Panc1 (cell line): Measurements from ENCODE around the gene GPC2. TPM values are rescaled to one million over a fixed set of nuclear protein-coding genes. Genes with fewer than 3 reads are reported as not detected.

Experiments used
- ATAC-seq: fragments of 200-7000 bp; cut with Tn5 transposase; 2 replicates; pipeline ENCODE4 v1.9.1; 2020; ENCODE audit warnings: mild to moderate bottlenecking, moderate library complexity
- BruUV-seq: library from RNA; stranded (reverse); fragments of 400-500 nt; replicated peaks from 2 replicates; lab custom pipeline; 2021; lab: Mats Ljungman, UMichigan
- CTCF ChIA-PET: fragments of 300-600 bp; sonication (Branson Sonifier 250); formaldehyde crosslinking; loops from one replicate; lab custom pipeline; 2022; ENCODE audit warnings: antibody characterized with exemption; lab: Charles Lee
- POLR2A ChIA-PET: fragments of 300-600 bp; sonication (Branson Sonifier 250); formaldehyde crosslinking; loops from one replicate; lab custom pipeline; 2022; ENCODE audit warnings: antibody characterized with exemption; lab: Charles Lee
- DNase-seq: peaks from one replicate; pipeline ENCODE4 v3.0.0-alpha.2; 2010; ENCODE audit warnings: low read depth, low spot score
- H3K27ac ChIP-seq: 2 replicates; pipeline ENCODE4 v1.5.1; 2011; ENCODE audit warnings: mild to moderate bottlenecking, low read length, inconsistent platforms
- H3K27me3 ChIP-seq: fragments of 200-500 bp; sonication (Bioruptor generic); 2 replicates; pipeline ENCODE4 v1.6.0; 2014; ENCODE audit warnings: low read length, inconsistent platforms; ENCODE audit not compliant: control insufficient read depth, insufficient read depth
- H3K36me3 ChIP-seq: fragments of 200-500 bp; sonication (Bioruptor generic); 2 replicates; pipeline ENCODE4 v1.5.1; 2014; ENCODE audit warnings: inconsistent platforms, mild to moderate bottlenecking, low read length, moderate library complexity; ENCODE audit not compliant: control insufficient read depth, insufficient read depth
- H3K4me1 ChIP-seq: 2 replicates; pipeline ENCODE4 v1.5.1; 2011; ENCODE audit warnings: inconsistent platforms, mild to moderate bottlenecking, low read length, moderate library complexity; ENCODE audit not compliant: control insufficient read depth, insufficient read depth
- H3K4me3 ChIP-seq, 2 experiments: 2 replicates each; pipeline ENCODE4 v1.5.1; 2011 to 2012; ENCODE audit warnings: low read depth in 2 of 2, low read length in 2 of 2, mild to moderate bottlenecking in 2 of 2, inconsistent platforms in 1 of 2, moderate library complexity in 1 of 2
- H3K9me3 ChIP-seq: fragments of 200-500 bp; sonication (Bioruptor generic); 2 replicates; pipeline ENCODE4 v1.5.1; 2014; ENCODE audit warnings: low read depth, mild to moderate bottlenecking, inconsistent platforms, low read length, moderate library complexity; ENCODE audit not compliant: control insufficient read depth, insufficient read depth
- POLR2AphosphoS5 ChIP-seq: IDR thresholded peaks from 2 replicates; pipeline ENCODE4 v1.6.1; 2012; ENCODE audit warnings: mild to moderate bottlenecking, low read depth, low read length, moderate library complexity
- SIN3A ChIP-seq: IDR thresholded peaks from 2 replicates; pipeline ENCODE4 v1.6.1; 2012; ENCODE audit warnings: low read depth, mild to moderate bottlenecking, low read length, moderate library complexity, borderline replicate concordance; ENCODE audit not compliant: insufficient read depth
- TCF7L2 ChIP-seq: IDR thresholded peaks from 2 replicates; pipeline ENCODE4 v1.6.1; 2011; ENCODE audit warnings: mild to moderate bottlenecking, low read depth, low read length, inconsistent platforms
- in situ Hi-C: cut with HindIII; loops from 2 replicates; pipeline ENCODE4 v1.10.0; 2016; ENCODE audit warnings: low sequenced_read_pairs, low pct_unique_long_range_greater_than_20kb
- intact Hi-C: fragments of 100-400 bp; cut with micrococcal nuclease; formaldehyde crosslinking; loops from one replicate; pipeline ENCODE4 v1.10.0; 2022; ENCODE audit not compliant: unreplicated experiment
- total RNA-seq: library from RNA; stranded (reverse); gene quantifications from one replicate; pipeline ENCODE4 v1.2.1, GENCODE V29; 2021; ENCODE audit not compliant: unreplicated experiment
- TF ChIP-seq, protein P1 (sequence below), 2 experiments: IDR thresholded peaks; 2 replicates each; pipeline ENCODE4 v1.6.1; 2011 to 2012; ENCODE audit warnings: low read depth in 2 of 2, control low read depth in 1 of 2, low read length in 1 of 2, mild to moderate bottlenecking in 1 of 2, moderate library complexity in 1 of 2; ENCODE audit not compliant: insufficient read depth in 1 of 2
- TF ChIP-seq, protein P2 (sequence below): fragments of 450-650 bp; IDR thresholded peaks from 2 replicates; pipeline ENCODE4 v1.5.1; 2017; ENCODE audit warnings: mild to moderate bottlenecking

The GPC2 gene
- total RNA-seq, 1 experiment from 2014 or later: 7.9 TPM

DNA sequence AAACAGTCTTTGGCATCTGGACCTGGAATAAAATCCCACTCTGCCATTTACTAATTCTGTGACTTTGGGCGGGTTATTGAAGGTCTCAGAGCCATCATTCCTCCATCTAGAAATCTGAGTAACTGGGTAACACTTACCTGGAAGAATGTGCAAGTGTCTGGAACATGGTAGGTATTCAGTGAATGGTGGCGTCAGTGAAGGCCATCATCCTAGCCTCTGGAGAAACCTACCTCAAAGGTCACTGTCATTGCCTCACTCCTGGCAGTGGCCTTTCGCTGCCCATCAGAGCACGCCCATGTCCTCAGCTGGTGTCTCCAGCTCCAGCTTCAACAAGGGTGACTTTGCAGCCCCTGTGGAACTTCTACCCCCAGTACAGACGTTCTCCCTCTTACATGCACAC is 13.3 kb downstream of the GPC2 start:
- ATAC-seq: no peak
- in situ Hi-C loops: no loop called here
- POLR2A ChIA-PET: no interaction called here
- Histone ChIP-seq H3K27ac (no peak overlapping the region), H3K4me1 (peaks cover 7% of the 10 kb centered on the region), H3K4me3 (no peak overlapping the region), H3K36me3 (no peaks in the 10 kb centered on the region), H3K9me3 (no peaks in the 10 kb centered on the region), H3K27me3 (no peaks in the 10 kb centered on the region)
- TF ChIP-seq POLR2AphosphoS5: no peak
- TF ChIP-seq, protein P1, sequence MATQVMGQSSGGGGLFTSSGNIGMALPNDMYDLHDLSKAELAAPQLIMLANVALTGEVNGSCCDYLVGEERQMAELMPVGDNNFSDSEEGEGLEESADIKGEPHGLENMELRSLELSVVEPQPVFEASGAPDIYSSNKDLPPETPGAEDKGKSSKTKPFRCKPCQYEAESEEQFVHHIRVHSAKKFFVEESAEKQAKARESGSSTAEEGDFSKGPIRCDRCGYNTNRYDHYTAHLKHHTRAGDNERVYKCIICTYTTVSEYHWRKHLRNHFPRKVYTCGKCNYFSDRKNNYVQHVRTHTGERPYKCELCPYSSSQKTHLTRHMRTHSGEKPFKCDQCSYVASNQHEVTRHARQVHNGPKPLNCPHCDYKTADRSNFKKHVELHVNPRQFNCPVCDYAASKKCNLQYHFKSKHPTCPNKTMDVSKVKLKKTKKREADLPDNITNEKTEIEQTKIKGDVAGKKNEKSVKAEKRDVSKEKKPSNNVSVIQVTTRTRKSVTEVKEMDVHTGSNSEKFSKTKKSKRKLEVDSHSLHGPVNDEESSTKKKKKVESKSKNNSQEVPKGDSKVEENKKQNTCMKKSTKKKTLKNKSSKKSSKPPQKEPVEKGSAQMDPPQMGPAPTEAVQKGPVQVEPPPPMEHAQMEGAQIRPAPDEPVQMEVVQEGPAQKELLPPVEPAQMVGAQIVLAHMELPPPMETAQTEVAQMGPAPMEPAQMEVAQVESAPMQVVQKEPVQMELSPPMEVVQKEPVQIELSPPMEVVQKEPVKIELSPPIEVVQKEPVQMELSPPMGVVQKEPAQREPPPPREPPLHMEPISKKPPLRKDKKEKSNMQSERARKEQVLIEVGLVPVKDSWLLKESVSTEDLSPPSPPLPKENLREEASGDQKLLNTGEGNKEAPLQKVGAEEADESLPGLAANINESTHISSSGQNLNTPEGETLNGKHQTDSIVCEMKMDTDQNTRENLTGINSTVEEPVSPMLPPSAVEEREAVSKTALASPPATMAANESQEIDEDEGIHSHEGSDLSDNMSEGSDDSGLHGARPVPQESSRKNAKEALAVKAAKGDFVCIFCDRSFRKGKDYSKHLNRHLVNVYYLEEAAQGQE (IDR thresholded peaks at IDR 0.05; ENCODE audit: insufficient read depth in 1 of 2, low read depth in 2 of 2, low read length in 1 of 2): no peak
- no peak for TF ChIP-seq SIN3A
- TF ChIP-seq, protein P2, sequence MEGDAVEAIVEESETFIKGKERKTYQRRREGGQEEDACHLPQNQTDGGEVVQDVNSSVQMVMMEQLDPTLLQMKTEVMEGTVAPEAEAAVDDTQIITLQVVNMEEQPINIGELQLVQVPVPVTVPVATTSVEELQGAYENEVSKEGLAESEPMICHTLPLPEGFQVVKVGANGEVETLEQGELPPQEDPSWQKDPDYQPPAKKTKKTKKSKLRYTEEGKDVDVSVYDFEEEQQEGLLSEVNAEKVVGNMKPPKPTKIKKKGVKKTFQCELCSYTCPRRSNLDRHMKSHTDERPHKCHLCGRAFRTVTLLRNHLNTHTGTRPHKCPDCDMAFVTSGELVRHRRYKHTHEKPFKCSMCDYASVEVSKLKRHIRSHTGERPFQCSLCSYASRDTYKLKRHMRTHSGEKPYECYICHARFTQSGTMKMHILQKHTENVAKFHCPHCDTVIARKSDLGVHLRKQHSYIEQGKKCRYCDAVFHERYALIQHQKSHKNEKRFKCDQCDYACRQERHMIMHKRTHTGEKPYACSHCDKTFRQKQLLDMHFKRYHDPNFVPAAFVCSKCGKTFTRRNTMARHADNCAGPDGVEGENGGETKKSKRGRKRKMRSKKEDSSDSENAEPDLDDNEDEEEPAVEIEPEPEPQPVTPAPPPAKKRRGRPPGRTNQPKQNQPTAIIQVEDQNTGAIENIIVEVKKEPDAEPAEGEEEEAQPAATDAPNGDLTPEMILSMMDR: no peak
- intact Hi-C loops: no loop called here
- BruUV-seq: no TSS peak
- CTCF ChIA-PET: interaction anchor here (0.7 kb wide), 1 partner anchor 16 kb away, joined by 5 read pairs; no protein-coding TSS in a partner anchor
- no peak for DNase-seq

DNA sequence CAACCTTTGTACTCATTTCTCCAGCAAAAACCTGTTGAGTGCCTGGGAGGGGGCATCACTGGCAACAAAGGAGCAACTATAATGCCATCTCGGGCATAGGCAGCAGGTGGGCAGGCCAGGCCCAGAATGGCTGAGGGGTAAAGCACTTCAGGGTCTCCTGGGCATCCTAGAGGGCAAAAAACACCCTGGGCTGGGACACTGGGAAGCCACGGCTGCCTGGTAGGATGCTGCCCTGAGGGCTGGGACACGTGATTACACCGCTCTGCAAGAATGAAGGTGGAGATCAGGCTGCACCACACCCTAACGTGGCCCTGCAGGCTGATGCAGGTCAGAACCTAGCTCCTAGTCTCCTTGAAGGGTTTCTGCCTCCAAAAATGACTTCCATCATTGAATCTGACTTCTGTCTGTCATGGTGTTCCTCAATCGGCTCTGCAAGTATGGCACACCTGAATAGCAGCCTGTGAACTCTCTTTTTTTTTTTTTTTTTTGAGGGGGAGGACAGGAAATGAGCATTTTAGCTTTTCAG is 14.1 kb downstream of the GPC2 start:
- Histone ChIP-seq H3K9me3 (no peaks in the 10 kb centered on the region), H3K27me3 (no peaks in the 10 kb centered on the region), H3K4me1 (peaks cover 4% of the 10 kb centered on the region), H3K27ac (no peak overlapping the region), H3K36me3 (no peaks in the 10 kb centered on the region), H3K4me3 (no peak overlapping the region)
- DNase-seq (no peak), ATAC-seq (no peak)
- intact Hi-C loops (no loop called here), in situ Hi-C loops (no loop called here)
- no TSS peak for BruUV-seq
- ChIA-PET POLR2A (no interaction called here), CTCF (interaction anchor here (0.7 kb wide), 1 partner anchor 17 kb away, joined by 5 read pairs; no protein-coding TSS in a partner anchor)
- TF ChIP-seq, protein P2: no peak
- no peak for TF ChIP-seq TCF7L2
- TF ChIP-seq SIN3A: no peak
- TF ChIP-seq, protein P1 (IDR thresholded peaks at IDR 0.05; ENCODE audit: insufficient read depth in 1 of 2, low read depth in 2 of 2, low read length in 1 of 2): no peak
- TF ChIP-seq POLR2AphosphoS5: no peak
